GM12878 (cell line): ENCODE results near the gene TBC1D20. TPM values are rescaled to one million over a fixed set of nuclear protein-coding genes. Genes with fewer than 3 reads are reported as not detected.

Source experiments
- ATAC-seq: fragments of 200-7000 bp; cut with Tn5 transposase; 3 replicates; pipeline ENCODE4 v1.9.1; 2020; ENCODE audit warnings: mild to moderate bottlenecking, moderate library complexity
- BruUV-seq: library from RNA; stranded (reverse); fragments of 400-500 nt; replicated peaks from 2 replicates; lab custom pipeline; 2021; lab: Mats Ljungman, UMichigan
- CTCF ChIA-PET: fragments of 300-600 bp; sonication (Branson Sonifier 250); formaldehyde crosslinking; extraction: SDS; loops from one replicate; lab custom pipeline; 2021; ENCODE audit warnings: inconsistent platforms; lab: Yijun Ruan, JAX
- POLR2A ChIA-PET: fragments of 350-600 bp; formaldehyde crosslinking; extraction: SDS; loops from one replicate; lab custom pipeline; 2021; ENCODE audit warnings: inconsistent platforms; lab: Charles Lee
- RAD21 ChIA-PET: fragments of 300-600 bp; sonication (Branson Sonifier 250); formaldehyde crosslinking; loops from one replicate; lab custom pipeline; 2023; ENCODE audit warnings: antibody characterized with exemption; ENCODE audit not compliant: unreplicated experiment; lab: Charles Lee
- SMC1A ChIA-PET: fragments of 300-600 bp; sonication (Branson Sonifier 250); formaldehyde crosslinking; loops from one replicate; lab custom pipeline; 2023; ENCODE audit not compliant: unreplicated experiment, uncharacterized antibody; lab: Charles Lee
- DNase-seq: peaks from one replicate; pipeline ENCODE4 v3.0.0-alpha.2; 2011; ENCODE audit warnings: low read depth, low spot score
- FAIRE-seq: peaks from 3 replicates; lab custom pipeline; 2011; peaks lifted over from hg19 to GRCh38; lab: Jason Lieb, UNC
- H2AFZ ChIP-seq: 2 replicates; pipeline ENCODE4 v1.6.0; 2011; ENCODE audit warnings: low read depth, low read length, control low read depth; ENCODE audit not compliant: control insufficient read depth
- H3K27ac ChIP-seq: 2 replicates; pipeline ENCODE4 v1.5.1; 2011; ENCODE audit warnings: control low read depth; ENCODE audit not compliant: control insufficient read depth, insufficient read depth
- H3K27me3 ChIP-seq, 2 experiments: replicated peaks in 1 of 2; 2 replicates each; pipeline versions ENCODE4 v1.6.0 to v1.6.1; 2011; ENCODE audit warnings: low read length in 1 of 2; ENCODE audit not compliant: control insufficient read depth in 2 of 2, insufficient read depth in 2 of 2
- H3K36me3 ChIP-seq, 2 experiments: 2 replicates each; pipeline ENCODE4 v1.5.1; 2011; ENCODE audit warnings: low read length in 1 of 2; ENCODE audit not compliant: control insufficient read depth in 2 of 2, insufficient read depth in 2 of 2
- H3K4me1 ChIP-seq: 2 replicates; pipeline ENCODE4 v1.6.1; 2011; ENCODE audit warnings: mild to moderate bottlenecking, low read length, moderate library complexity, mixed read lengths; ENCODE audit not compliant: control insufficient read depth, insufficient read depth
- H3K4me2 ChIP-seq: 2 replicates; pipeline ENCODE4 v1.6.0; 2011; ENCODE audit warnings: control low read depth; ENCODE audit not compliant: control insufficient read depth, insufficient read depth
- H3K4me3 ChIP-seq: fragments of 200-600 bp; sonication (generic); 2 replicates; pipeline ENCODE4 v1.5.1; 2016
- H3K79me2 ChIP-seq: 2 replicates; pipeline ENCODE4 v1.6.0; 2011; ENCODE audit warnings: low read length; ENCODE audit not compliant: control insufficient read depth, insufficient read depth
- H3K9ac ChIP-seq: 2 replicates; pipeline ENCODE4 v1.8.0; 2011; ENCODE audit warnings: low read length, control low read depth, mixed read lengths; ENCODE audit not compliant: control insufficient read depth, insufficient read depth
- H3K9me3 ChIP-seq: replicated peaks from 3 replicates; pipeline ENCODE4 v1.5.1; 2011; ENCODE audit warnings: mild to moderate bottlenecking, low read length; ENCODE audit not compliant: control insufficient read depth, insufficient read depth
- H4K20me1 ChIP-seq: 2 replicates; pipeline ENCODE4 v1.6.0; 2011; ENCODE audit not compliant: control insufficient read depth, insufficient read depth
- DPF2 ChIP-seq: fragments of 450-650 bp; IDR thresholded peaks from 2 replicates; pipeline ENCODE4 v1.6.1; 2017; ENCODE audit warnings: mild to moderate bottlenecking
- FOXK2 ChIP-seq: fragments of 450-650 bp; IDR thresholded peaks from 2 replicates; pipeline ENCODE4 v1.6.1; 2017; ENCODE audit warnings: mild to moderate bottlenecking, moderate library complexity
- HCFC1 ChIP-seq: fragments of 150-350 bp; IDR thresholded peaks from 2 replicates; pipeline ENCODE4 v1.6.1; 2014; ENCODE audit warnings: low read length
- MEF2B ChIP-seq: fragments of 450-650 bp; IDR thresholded peaks from 2 replicates; pipeline ENCODE4 v1.6.1; 2018; ENCODE audit warnings: mild to moderate bottlenecking, moderate library complexity; ENCODE audit not compliant: partially characterized antibody, poor library complexity, severe bottlenecking
- NBN ChIP-seq: fragments of 450-650 bp; IDR thresholded peaks from 2 replicates; pipeline ENCODE4 v1.6.1; 2016
- ZBTB40 ChIP-seq: fragments of 450-650 bp; IDR thresholded peaks from 2 replicates; pipeline ENCODE4 v1.6.1; 2016; ENCODE audit warnings: mild to moderate bottlenecking, moderate library complexity, borderline replicate concordance
- WGBS: methylation state at CpG from one replicate; pipeline ENCODE4 v1.1.6; 2016; ENCODE audit warnings: low lambda C conversion rate; ENCODE audit not compliant: insufficient replicate concordance, insufficient coverage; ENCODE audit errors: missing lambda C conversion rate; 5-methylcytosine and 5-hydroxymethylcytosine counted together
- in situ Hi-C: fragments of 300-500 bp; cut with MboI; formaldehyde crosslinking; loops from 9 replicates; pipeline ENCODE4 v1.14.3; 2018; ENCODE audit warnings: mixed read lengths
- intact Hi-C: fragments of 100-400 bp; cut with micrococcal nuclease; formaldehyde crosslinking; loops from one replicate; pipeline ENCODE4 v1.14.2; 2022; ENCODE audit not compliant: unreplicated experiment
- polyA plus RNA-seq, 11 experiments: library from polyadenylated mRNA; depleted of rRNA in 4 of 11; unstranded in 6 of 11; stranded (reverse) in 5 of 11; fragments of >200 nt; fragmentation: Nextera tagmentation in 4 of 11; fragmentation: Illumina TruSeq in 1 of 11; extraction: Ambion mirVana in 4 of 11; extraction: Trizol in 1 of 11; gene quantifications; 1 replicate in 1 of 11; 2 replicates in 10 of 11; pipeline versions ENCODE4 v1.2.1 to v1.2.3, GENCODE V29; 2011 to 2016; ENCODE audit warnings: inconsistent platforms in 2 of 11, missing spikeins in 2 of 11, low read depth in 1 of 11
- total RNA-seq, 4 experiments: library from RNA; depleted of rRNA in 3 of 4; stranded (reverse); fragments of >200 nt in 3 of 4; fragmentation: Illumina TruSeq in 1 of 4; extraction: Trizol in 1 of 4; gene quantifications; 2 replicates each; pipeline versions ENCODE4 v1.2.1 to v1.2.3, GENCODE V29; 2013 to 2021

Gene TBC1D20
- total and polyA plus RNA-seq, 10 of the 15 experiments (the other 5 are each of a cell fraction or from before 2014, with no cell fraction given): 4.3 to 17.9 (median 11.2) TPM

- WGBS: 81% methylated on average over 13 of the region's 13 CpGs
- BruUV-seq: no TSS peak
Measured at GRCh38 chr20:416950-417800, 45.2 kb downstream of the TBC1D20 start.

More at GRCh38 chr20:416950-417800, 45.2 kb downstream of the TBC1D20 start:
- Histone ChIP-seq H3K4me2 (no peak overlapping the region), H3K4me1 (no peaks in the 10 kb centered on the region), H3K36me3 (peaks cover 7 to 13% of the 10 kb centered on the region in 2 experiments), H2AFZ (no peak overlapping the region), H3K27ac (no peak overlapping the region), H3K4me3 (no peak overlapping the region), H3K27me3 (no peaks in the 10 kb centered on the region), H3K9me3 (no peaks in the 10 kb centered on the region), H3K9ac (no peak overlapping the region), H3K79me2 (peaks cover 13% of the 10 kb centered on the region), H4K20me1 (no peaks in the 10 kb centered on the region)
- RAD21 ChIA-PET: no interaction called here
- TF ChIP-seq NBN (no peak), HCFC1 (no peak), MEF2B (no peak), FOXK2 (no peak), ZBTB40 (no peak), DPF2 (no peak)
- FAIRE-seq (no peak), DNase-seq (no peak), ATAC-seq (no peak)
- intact Hi-C loops (no loop called here), in situ Hi-C loops (no loop called here)
- CTCF ChIA-PET: no interaction called here
- POLR2A ChIA-PET: interaction anchor here (0.6 kb wide), 1 partner anchor 15 kb away, joined by 3 read pairs; no protein-coding TSS in a partner anchor
- SMC1A ChIA-PET: no interaction called here
